Astrocyte (in vitro differentiated cells and primary cell): Measurements from ENCODE around the gene LRP11. TPM values are rescaled to one million over a fixed set of nuclear protein-coding genes. Genes with fewer than 3 reads are reported as not detected.

Experiments
- DNase-seq: peaks from one replicate; pipeline ENCODE4 v3.0.0-alpha.2; 2010; ENCODE audit warnings: low read depth
- FAIRE-seq: peaks from 2 replicates; lab custom pipeline; 2011; peaks lifted over from hg19 to GRCh38; lab: Jason Lieb, UNC
- H2AFZ ChIP-seq: 2 replicates; pipeline ENCODE4 v1.6.0; 2012; ENCODE audit warnings: low read depth, low read length, inconsistent platforms
- H3K27ac ChIP-seq: 2 replicates; pipeline ENCODE4 v1.5.1; 2011; ENCODE audit warnings: low read depth, low read length, inconsistent platforms
- H3K27me3 ChIP-seq: 2 replicates; pipeline ENCODE4 v1.6.0; 2011; ENCODE audit warnings: low read length, inconsistent platforms; ENCODE audit not compliant: insufficient read depth
- H3K36me3 ChIP-seq: 2 replicates; pipeline ENCODE4 v1.5.1; 2011; ENCODE audit warnings: low read length, inconsistent platforms; ENCODE audit not compliant: insufficient read depth
- H3K4me1 ChIP-seq: 2 replicates; pipeline ENCODE4 v1.5.1; 2011; ENCODE audit warnings: low read length, inconsistent platforms; ENCODE audit not compliant: insufficient read depth
- H3K4me2 ChIP-seq: 2 replicates; pipeline ENCODE4 v1.6.0; 2012; ENCODE audit warnings: low read length, inconsistent platforms
- H3K4me3 ChIP-seq: 2 replicates; pipeline ENCODE4 v1.5.1; 2011; ENCODE audit warnings: low read depth, mild to moderate bottlenecking, low read length, inconsistent platforms; ENCODE audit not compliant: insufficient read depth
- H3K79me2 ChIP-seq: 2 replicates; pipeline ENCODE4 v1.6.0; 2012; ENCODE audit warnings: mild to moderate bottlenecking, low read length, inconsistent platforms; ENCODE audit not compliant: insufficient read depth
- H3K9ac ChIP-seq: 2 replicates; pipeline ENCODE4 v1.6.0; 2012; ENCODE audit warnings: mild to moderate bottlenecking, low read length, inconsistent platforms
- H3K9me3 ChIP-seq: 2 replicates; pipeline ENCODE4 v1.5.1; 2012; ENCODE audit warnings: low read depth, mild to moderate bottlenecking, low read length, inconsistent platforms; ENCODE audit not compliant: insufficient read depth
- H4K20me1 ChIP-seq: 2 replicates; pipeline ENCODE4 v1.6.0; 2012; ENCODE audit warnings: low read length, inconsistent platforms; ENCODE audit not compliant: insufficient read depth
- H3K27ac Mint-ChIP-seq: one replicate; pipeline ENCODE4 v1.8.0; 2021; ENCODE audit warnings: mild to moderate bottlenecking, mixed read lengths; ENCODE audit not compliant: unreplicated experiment
- H3K27me3 Mint-ChIP-seq: one replicate; pipeline ENCODE4 v1.8.0; 2021; ENCODE audit warnings: low read depth, mixed read lengths; ENCODE audit not compliant: unreplicated experiment
- H3K36me3 Mint-ChIP-seq: one replicate; pipeline ENCODE4 v1.8.0; 2021; ENCODE audit warnings: low read depth, mixed read lengths; ENCODE audit not compliant: unreplicated experiment
- H3K4me1 Mint-ChIP-seq: one replicate; pipeline ENCODE4 v1.8.0; 2021; ENCODE audit warnings: low read depth, mixed read lengths; ENCODE audit not compliant: unreplicated experiment
- H3K4me3 Mint-ChIP-seq: one replicate; pipeline ENCODE4 v1.8.0; 2021; ENCODE audit warnings: mild to moderate bottlenecking, moderate library complexity, mixed read lengths; ENCODE audit not compliant: unreplicated experiment
- H3K9me3 Mint-ChIP-seq: one replicate; pipeline ENCODE4 v1.8.0; 2021; ENCODE audit warnings: mild to moderate bottlenecking, mixed read lengths; ENCODE audit not compliant: unreplicated experiment
- CTCF ChIP-seq: IDR thresholded peaks from 2 replicates; pipeline ENCODE4 v1.5.1; 2011; ENCODE audit warnings: low read depth, mild to moderate bottlenecking, inconsistent platforms, low read length, moderate library complexity; ENCODE audit not compliant: insufficient read depth
- EZH2 ChIP-seq: IDR thresholded peaks from 2 replicates; pipeline ENCODE4 v1.6.1; 2012; ENCODE audit warnings: mild to moderate bottlenecking, low read length, inconsistent platforms; ENCODE audit not compliant: insufficient read depth
- total RNA-seq: library from RNA; stranded (reverse); gene quantifications from 2 replicates; pipeline ENCODE4 v1.2.1, GENCODE V29; 2021

The LRP11 gene
- total RNA-seq, 1 donor from 2014 or later, result 24.2 TPM

GRCh38 chr6:149859368-149859767 lies 4.8 kb downstream of the LRP11 start:
- no peaks in the 10 kb centered on the region for H3K27me3 ChIP-seq
- FAIRE-seq (no peak), DNase-seq (peak; percentile 61)
- no peak overlapping the region for H3K27ac Mint-ChIP-seq
- H3K4me3 Mint-ChIP-seq, result no peak overlapping the region
- peaks cover 45% of the 10 kb centered on the region for H3K4me1 ChIP-seq
- H3K9me3 Mint-ChIP-seq, result no peaks in the 10 kb centered on the region
- H3K27me3 Mint-ChIP-seq, result peaks cover 2% of the 10 kb centered on the region
- H3K27ac ChIP-seq, result peak overlapping the region; percentile 42
- TF ChIP-seq EZH2 (no peak), CTCF (no peak)
- H3K4me1 Mint-ChIP-seq, result peaks cover 47% of the 10 kb centered on the region
- peaks cover 62% of the 10 kb centered on the region for H3K79me2 ChIP-seq
- peaks cover 8% of the 10 kb centered on the region for H4K20me1 ChIP-seq
- H3K36me3 Mint-ChIP-seq, result no peaks in the 10 kb centered on the region
- peak overlapping the region; percentile 52 for H3K4me2 ChIP-seq
- no peak overlapping the region for H3K9ac ChIP-seq
- no peak overlapping the region for H3K4me3 ChIP-seq
- no peaks in the 10 kb centered on the region for H3K36me3 ChIP-seq
- no peak overlapping the region for H2AFZ ChIP-seq
- H3K9me3 ChIP-seq, result no peaks in the 10 kb centered on the region

- Histone ChIP-seq H3K9ac (peak overlapping the region; percentile 90), H3K79me2 (peaks cover 73% of the 10 kb centered on the region), H3K4me3 (peak overlapping the region; percentile 68), H3K27me3 (no peaks in the 10 kb centered on the region), H3K4me1 (peaks cover 54% of the 10 kb centered on the region), H2AFZ (no peak overlapping the region), H3K36me3 (no peaks in the 10 kb centered on the region), H3K4me2 (peak overlapping the region; percentile 89), H4K20me1 (peaks cover 8% of the 10 kb centered on the region), H3K9me3 (no peaks in the 10 kb centered on the region), H3K27ac (peak overlapping the region; percentile 98)
- Mint-ChIP-seq H3K4me3 (peak overlapping the region; percentile 50), H3K4me1 (peaks cover 50% of the 10 kb centered on the region), H3K36me3 (no peaks in the 10 kb centered on the region), H3K9me3 (no peaks in the 10 kb centered on the region), H3K27ac (no peak overlapping the region), H3K27me3 (peaks cover 2% of the 10 kb centered on the region)
- FAIRE-seq (no peak), DNase-seq (no peak)
- TF ChIP-seq EZH2 (no peak), CTCF (no peak)
These were observed 6.6 kb downstream of the LRP11 start for GRCh38 chr6:149857541-149857940.

- H3K27me3 Mint-ChIP-seq, result peaks cover 2% of the 10 kb centered on the region
- peaks cover 55% of the 10 kb centered on the region for H3K4me1 Mint-ChIP-seq
- H3K27me3 ChIP-seq, result no peaks in the 10 kb centered on the region
- peak overlapping the region; percentile 94 for H3K27ac Mint-ChIP-seq
- no peaks in the 10 kb centered on the region for H3K36me3 Mint-ChIP-seq
- peaks cover 64% of the 10 kb centered on the region for H3K79me2 ChIP-seq
- DNase-seq (peak; percentile 19), FAIRE-seq (no peak)
- H3K4me3 ChIP-seq, result peak overlapping the region; percentile 68
- no peaks in the 10 kb centered on the region for H3K9me3 Mint-ChIP-seq
- peak overlapping the region; percentile 90 for H3K9ac ChIP-seq
- H3K9me3 ChIP-seq, result no peaks in the 10 kb centered on the region
- TF ChIP-seq EZH2 (no peak), CTCF (no peak)
- H3K36me3 ChIP-seq, result no peaks in the 10 kb centered on the region
- H2AFZ ChIP-seq, result no peak overlapping the region
- peaks cover 8% of the 10 kb centered on the region for H4K20me1 ChIP-seq
- H3K4me2 ChIP-seq, result peak overlapping the region; percentile 89
- peak overlapping the region; percentile 78 for H3K4me3 Mint-ChIP-seq
- peaks cover 56% of the 10 kb centered on the region for H3K4me1 ChIP-seq
- H3K27ac ChIP-seq, result peak overlapping the region; percentile 98
These were observed 7.7 kb downstream of the LRP11 start for GRCh38 chr6:149856256-149856994.
